GM18498 (cell line): Measurements from ENCODE around the gene TRPC6.

Experiments used
- ATAC-seq: cut with Tn5 transposase; IDR thresholded peaks from one replicate; pipeline ENCODE4 v1.9.1; 2021; ENCODE audit warnings: mild to moderate bottlenecking, moderate library complexity; ENCODE audit not compliant: unreplicated experiment

Gene TRPC6

GRCh38 chr11:101407324-101407723 is 176.5 kb downstream of the TRPC6 start:
- no peak for ATAC-seq
